Kidney (tissue), 14 donors: ENCODE results near the gene WDR86. TPM values are rescaled to one million over a fixed set of nuclear protein-coding genes. Genes with fewer than 3 reads are reported as not detected.

ENCODE experiments used
- DNase-seq, 5 donors: peaks; one replicate each; pipeline ENCODE4 v3.0.0-alpha.2; 2013 to 2020
- FAIRE-seq: peaks from 2 replicates; lab custom pipeline; 2012; peaks lifted over from hg19 to GRCh38; lab: Jason Lieb, UNC
- H3K27ac ChIP-seq, 2 donors: one replicate each; pipeline ENCODE4 v1.7.0; 2013; ENCODE audit warnings: low read depth in 2 of 2, low read length in 2 of 2, inconsistent platforms in 1 of 2
- H3K27me3 ChIP-seq: one replicate; pipeline ENCODE4 v1.7.1; 2013; ENCODE audit warnings: low read length, inconsistent platforms; ENCODE audit not compliant: control insufficient read depth, insufficient read depth
- H3K36me3 ChIP-seq, 3 donors: one replicate each; pipeline versions ENCODE4 v1.7.0 to v1.7.1; 2013; ENCODE audit warnings: low read length in 3 of 3, control low read depth in 1 of 3, inconsistent platforms in 1 of 3; ENCODE audit not compliant: insufficient read depth in 3 of 3, control insufficient read depth in 2 of 3
- H3K4me1 ChIP-seq, 3 donors: one replicate each; pipeline versions ENCODE4 v1.7.0 to v1.7.1; 2013; ENCODE audit warnings: low read length in 3 of 3, inconsistent platforms in 1 of 3, low read depth in 1 of 3; ENCODE audit not compliant: control insufficient read depth in 2 of 3, insufficient read depth in 2 of 3
- H3K4me3 ChIP-seq, 3 donors: one replicate each; pipeline versions ENCODE4 v1.7.0 to v1.8.1; 2013; ENCODE audit warnings: low read length in 3 of 3, control low read depth in 1 of 3, inconsistent platforms in 1 of 3
- H3K9ac ChIP-seq, 3 donors: one replicate each; pipeline versions ENCODE4 v1.7.0 to v1.7.1; 2013; ENCODE audit warnings: low read length in 3 of 3, control low read depth in 1 of 3, inconsistent platforms in 1 of 3
- H3K9me3 ChIP-seq, 3 donors: one replicate each; pipeline versions ENCODE4 v1.7.0 to v1.7.1; 2013; ENCODE audit warnings: low read length in 3 of 3, control low read depth in 1 of 3, inconsistent platforms in 1 of 3; ENCODE audit not compliant: control insufficient read depth in 2 of 3, insufficient read depth in 1 of 3
- intact Hi-C: fragments of 100-400 bp; cut with DNase I; formaldehyde crosslinking; loops from one replicate; pipeline ENCODE4 v1.11.1; 2022
- polyA plus RNA-seq: library from polyadenylated mRNA; stranded (reverse); fragments of 350-450 nt; fragmentation: Illumina TruSeq; extraction: RNeasy Lipid Tissue Mini Kit (QIAGEN cat#74804); gene quantifications from one replicate; pipeline ENCODE4 v1.2.3, GENCODE V29; 2014; ENCODE audit warnings: low read depth, low replicate concordance; ENCODE audit not compliant: insufficient read depth
- total RNA-seq: library from RNA; stranded (reverse); fragmentation: NEBNext Ultra II Directional; extraction: Animal tissue kit (Norgen Biotek cat#: 25700); gene quantifications from one replicate; pipeline ENCODE4 v1.2.1, GENCODE V29; 2021
- TF ChIP-seq, protein P1 (sequence below): IDR thresholded peaks from 3 replicates; pipeline ENCODE4 v1.5.1; 2012; ENCODE audit warnings: mild to moderate bottlenecking, moderate library complexity, borderline replicate concordance; ENCODE audit not compliant: insufficient read depth; ENCODE audit errors: extremely low read depth
- donor health status: control.
- donor health status: control.
- donor health status: control.
- donor health status: control.
- donor health status: control.
- donor health status: DM: yes; HTN: yes; CAD: no.
- donor health status: Normal renal cell carcinoma (clear cell type).

WDR86 gene
- total and polyA plus RNA-seq, 2 donors from 2014 or later = 1.8 to 5.9 TPM

DNA sequence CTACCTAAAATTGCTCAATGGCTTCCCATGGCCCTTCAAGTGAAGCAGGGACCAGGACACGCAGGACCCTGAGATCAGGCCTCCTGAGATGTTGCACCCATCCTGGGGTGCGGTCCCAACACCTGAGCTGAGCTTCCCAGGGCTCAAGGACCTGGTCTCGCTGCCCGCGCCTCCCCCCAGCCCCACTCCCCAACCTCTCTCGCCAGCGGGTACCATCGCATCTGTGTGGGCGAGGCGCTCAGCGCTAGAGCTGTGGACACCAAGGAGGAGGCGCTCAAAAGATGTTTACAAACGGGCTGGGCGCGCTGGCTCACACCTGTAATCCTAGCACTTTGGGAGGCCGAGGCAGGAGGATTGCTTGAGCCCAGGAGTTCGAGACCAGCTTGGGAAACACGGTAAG, 37.5 kb upstream of the WDR86 start:
- DNase-seq (no peak), FAIRE-seq (no peak)
- no peak overlapping the region for H3K9ac ChIP-seq
- intact Hi-C loops = no loop called here
- H3K36me3 ChIP-seq = no peaks in the 10 kb centered on the region
- H3K4me1 ChIP-seq = peaks cover 0 to 3% (median 0%) of the 10 kb centered on the region in 3 donors
- no peaks in the 10 kb centered on the region for H3K27me3 ChIP-seq
- no peak overlapping the region for H3K27ac ChIP-seq
- TF ChIP-seq, protein P1, sequence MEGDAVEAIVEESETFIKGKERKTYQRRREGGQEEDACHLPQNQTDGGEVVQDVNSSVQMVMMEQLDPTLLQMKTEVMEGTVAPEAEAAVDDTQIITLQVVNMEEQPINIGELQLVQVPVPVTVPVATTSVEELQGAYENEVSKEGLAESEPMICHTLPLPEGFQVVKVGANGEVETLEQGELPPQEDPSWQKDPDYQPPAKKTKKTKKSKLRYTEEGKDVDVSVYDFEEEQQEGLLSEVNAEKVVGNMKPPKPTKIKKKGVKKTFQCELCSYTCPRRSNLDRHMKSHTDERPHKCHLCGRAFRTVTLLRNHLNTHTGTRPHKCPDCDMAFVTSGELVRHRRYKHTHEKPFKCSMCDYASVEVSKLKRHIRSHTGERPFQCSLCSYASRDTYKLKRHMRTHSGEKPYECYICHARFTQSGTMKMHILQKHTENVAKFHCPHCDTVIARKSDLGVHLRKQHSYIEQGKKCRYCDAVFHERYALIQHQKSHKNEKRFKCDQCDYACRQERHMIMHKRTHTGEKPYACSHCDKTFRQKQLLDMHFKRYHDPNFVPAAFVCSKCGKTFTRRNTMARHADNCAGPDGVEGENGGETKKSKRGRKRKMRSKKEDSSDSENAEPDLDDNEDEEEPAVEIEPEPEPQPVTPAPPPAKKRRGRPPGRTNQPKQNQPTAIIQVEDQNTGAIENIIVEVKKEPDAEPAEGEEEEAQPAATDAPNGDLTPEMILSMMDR = no peak
- H3K4me3 ChIP-seq = no peak overlapping the region
- H3K9me3 ChIP-seq = no peaks in the 10 kb centered on the region

DNA sequence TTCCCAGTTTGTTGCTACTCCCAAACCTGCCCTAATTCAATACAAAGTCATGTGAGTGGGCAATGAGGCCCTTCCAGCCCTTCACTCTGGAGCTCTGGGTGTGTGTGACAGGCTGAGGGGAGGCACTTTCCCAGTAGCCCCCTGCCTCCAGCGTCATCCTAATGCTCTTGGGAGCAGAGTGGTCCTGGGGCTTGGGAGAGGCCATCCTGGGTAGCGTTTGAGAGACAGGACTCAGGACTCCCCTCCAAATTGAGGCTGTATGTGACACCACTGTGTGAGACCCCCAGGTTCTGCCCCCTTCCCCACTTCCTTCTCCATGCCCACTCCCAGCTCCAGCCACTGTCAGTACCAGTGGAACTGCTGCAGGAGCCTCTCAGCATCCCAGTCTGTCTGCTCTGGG, 36.6 kb upstream of the WDR86 start:
- intact Hi-C loops = no loop called here
- Histone ChIP-seq H3K36me3 (no peaks in the 10 kb centered on the region), H3K27ac (no peak overlapping the region), H3K4me3 (no peak overlapping the region), H3K9me3 (no peaks in the 10 kb centered on the region), H3K4me1 (peaks cover 0 to 3% (median 0%) of the 10 kb centered on the region in 3 donors), H3K27me3 (no peaks in the 10 kb centered on the region), H3K9ac (no peak overlapping the region)
- TF ChIP-seq, protein P1 = no peak
- FAIRE-seq (no peak), DNase-seq (no peak)

DNA sequence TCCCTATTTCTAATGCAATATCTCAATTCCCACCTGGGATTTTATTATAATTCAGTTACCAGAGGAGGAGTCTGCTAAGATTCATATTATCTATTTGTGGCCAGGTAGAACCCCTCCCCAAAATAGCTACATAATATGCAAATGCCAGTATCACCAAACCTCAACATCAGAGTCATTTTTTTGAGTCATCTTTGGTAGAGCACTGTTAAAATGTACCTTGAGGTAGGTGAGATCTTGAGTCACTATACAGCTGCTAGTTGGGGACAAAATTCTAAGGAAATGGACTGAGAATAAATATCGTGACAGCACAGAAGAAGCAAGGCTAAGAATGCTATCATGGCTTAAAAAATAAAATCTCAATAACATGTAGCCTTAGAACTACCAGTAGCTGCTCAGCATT, 34.8 kb upstream of the WDR86 start:
- H3K9ac ChIP-seq = no peak overlapping the region
- no peak for DNase-seq
- peaks cover 0 to 3% (median under 1%) of the 10 kb centered on the region in 3 donors for H3K4me1 ChIP-seq
- intact Hi-C loops = no loop called here
- TF ChIP-seq, protein P1 = no peak
- no peaks in the 10 kb centered on the region for H3K36me3 ChIP-seq
- no peak overlapping the region for H3K4me3 ChIP-seq
- no peak overlapping the region for H3K27ac ChIP-seq
- no peak for FAIRE-seq
- H3K9me3 ChIP-seq = no peaks in the 10 kb centered on the region
- no peaks in the 10 kb centered on the region for H3K27me3 ChIP-seq
